HCT116 (cell line): ENCODE data around the gene LYSMD2. TPM values are rescaled to one million over a fixed set of nuclear protein-coding genes. Genes with fewer than 3 reads are reported as not detected.
A peak's percentile ranks its signal among the peaks of the same experiment; 100 is the strongest.

ENCODE experiments used
- ATAC-seq: fragments of 200-7000 bp; cut with Tn5 transposase; 2 replicates; pipeline ENCODE4 v1.9.1; 2020; ENCODE audit warnings: mild to moderate bottlenecking, moderate library complexity
- BruUV-seq: library from RNA; stranded (reverse); fragments of 400-500 nt; replicated peaks from 2 replicates; lab custom pipeline; 2021; lab: Mats Ljungman, UMichigan
- CTCF ChIA-PET: fragments of 300-600 bp; sonication (Branson Sonifier 250); formaldehyde crosslinking; loops from one replicate; lab custom pipeline; 2021; ENCODE audit warnings: antibody characterized with exemption; lab: Charles Lee
- POLR2A ChIA-PET: fragments of 300-600, 350-600 bp; sonication (Branson Sonifier 250); formaldehyde crosslinking; loops from one replicate; lab custom pipeline; 2021; ENCODE audit warnings: antibody characterized with exemption; lab: Charles Lee
- RAD21 ChIA-PET, 2 experiments: fragments of 300-600 bp; sonication (Branson Sonifier 250); formaldehyde crosslinking; loops; one replicate each; lab custom pipeline; 2023; ENCODE audit warnings: low total read pairs in 2 of 2; ENCODE audit not compliant: uncharacterized antibody in 2 of 2, unreplicated experiment in 2 of 2, low non-redundant PET in 1 of 2; lab: Charles Lee
- DNase-seq: peaks from one replicate; pipeline ENCODE4 v3.0.0-alpha.2; 2010; ENCODE audit warnings: low read depth, low spot score
- H2AFZ ChIP-seq: fragments of 200-600 bp; shearing (Covaris generic), sonication (generic); 2 replicates; pipeline ENCODE4 v1.6.1; 2017; ENCODE audit warnings: low read depth, mixed run types, mixed read lengths, antibody characterized with exemption, low read length; ENCODE audit not compliant: poor library complexity, severe bottlenecking
- H3K27ac ChIP-seq: 2 replicates; pipeline ENCODE4 v1.5.1; 2012; ENCODE audit warnings: low read depth, low read length
- H3K27me3 ChIP-seq: fragments of 200-600 bp; sonication (generic); 2 replicates; pipeline ENCODE4 v1.6.1; 2016; ENCODE audit warnings: mixed run types, low read length, mixed read lengths; ENCODE audit not compliant: insufficient read depth
- H3K36me3 ChIP-seq, 2 experiments: fragments of 200-500 bp in 1 of 2; fragments of 200-600 bp in 1 of 2; sonication (Bioruptor generic) in 1 of 2; sonication (generic) in 1 of 2; 2 replicates each; pipeline versions ENCODE4 v1.5.1 to v1.6.1; 2014 to 2016; ENCODE audit warnings: low read length in 2 of 2, inconsistent platforms in 1 of 2, mixed read lengths in 1 of 2, mixed run types in 1 of 2; ENCODE audit not compliant: insufficient read depth in 2 of 2, control insufficient read depth in 1 of 2
- H3K4me1 ChIP-seq, 2 experiments: fragments of 200-600 bp in 1 of 2; sonication (generic) in 1 of 2; 2 replicates each; pipeline versions ENCODE4 v1.5.1 to v1.6.1; 2012 to 2017; ENCODE audit warnings: low read length in 2 of 2, inconsistent platforms in 1 of 2, mild to moderate bottlenecking in 1 of 2, mixed read lengths in 1 of 2, mixed run types in 1 of 2, moderate library complexity in 1 of 2; ENCODE audit not compliant: insufficient read depth in 2 of 2, control insufficient read depth in 1 of 2
- H3K4me2 ChIP-seq: fragments of 200-600 bp; sonication (generic); 2 replicates; pipeline ENCODE4 v1.6.1; 2017; ENCODE audit warnings: mixed run types, low read length, mixed read lengths
- H3K4me3 ChIP-seq, 2 experiments: fragments of 200-600 bp in 1 of 2; sonication (generic) in 1 of 2; replicated peaks in 1 of 2; 2 replicates each; pipeline ENCODE4 v1.5.1; 2011 to 2016; ENCODE audit warnings: low read length in 2 of 2, control low read depth in 1 of 2, low read depth in 1 of 2, mild to moderate bottlenecking in 1 of 2, mixed read lengths in 1 of 2, mixed run types in 1 of 2
- H3K79me2 ChIP-seq: fragments of 200-600 bp; sonication (generic); 2 replicates; pipeline ENCODE4 v1.6.1; 2017; ENCODE audit warnings: mild to moderate bottlenecking, mixed run types, low read length, moderate library complexity, mixed read lengths; ENCODE audit not compliant: insufficient read depth
- H3K9ac ChIP-seq: fragments of 200-600 bp; sonication (generic); 2 replicates; pipeline ENCODE4 v1.6.1; 2016; ENCODE audit warnings: low read length, mixed read lengths
- H3K9me2 ChIP-seq: fragments of 200-600 bp; sonication (generic), shearing (Covaris generic); 2 replicates; pipeline ENCODE4 v1.6.1; 2017; ENCODE audit warnings: mixed run types, mild to moderate bottlenecking, moderate library complexity; ENCODE audit not compliant: insufficient read depth
- H3K9me3 ChIP-seq, 2 experiments: fragments of 200-500 bp in 1 of 2; fragments of 200-600 bp in 1 of 2; sonication (Bioruptor generic) in 1 of 2; sonication (generic) in 1 of 2; 2 replicates each; pipeline ENCODE4 v1.6.1; 2014 to 2017; ENCODE audit warnings: low read length in 2 of 2, mixed read lengths in 2 of 2, inconsistent platforms in 1 of 2, low read depth in 1 of 2, mild to moderate bottlenecking in 1 of 2, mixed run types in 1 of 2, moderate library complexity in 1 of 2; ENCODE audit not compliant: control insufficient read depth in 1 of 2, insufficient read depth in 1 of 2
- H4K20me1 ChIP-seq: fragments of 200-600 bp; sonication (generic), shearing (Covaris generic); 2 replicates; pipeline ENCODE4 v1.6.1; 2017; ENCODE audit warnings: mixed run types, mild to moderate bottlenecking, moderate library complexity; ENCODE audit not compliant: insufficient read depth
- CEBPB ChIP-seq: IDR thresholded peaks from 2 replicates; pipeline ENCODE4 v1.6.1; 2012; ENCODE audit warnings: low read depth
- intact Hi-C: fragments of 100-400 bp; cut with micrococcal nuclease; formaldehyde crosslinking; loops from 2 replicates; pipeline ENCODE4 v1.10.0; 2022
- total RNA-seq: library from RNA; stranded (reverse); gene quantifications from one replicate; pipeline ENCODE4 v1.2.1, GENCODE V29; 2021; ENCODE audit not compliant: unreplicated experiment
- TF ChIP-seq, protein P1 (sequence below): IDR thresholded peaks from 2 replicates; pipeline ENCODE4 v1.6.1; 2012
- TF ChIP-seq, protein P2 (sequence below): IDR thresholded peaks from 2 replicates; pipeline ENCODE4 v1.6.1; 2012; ENCODE audit warnings: low read depth
- TF ChIP-seq, protein P3 (sequence below): IDR thresholded peaks from 2 replicates; pipeline ENCODE4 v1.6.1; 2012

The LYSMD2 gene
- total RNA-seq, 1 experiment from 2014 or later, result 10.8 TPM

DNA sequence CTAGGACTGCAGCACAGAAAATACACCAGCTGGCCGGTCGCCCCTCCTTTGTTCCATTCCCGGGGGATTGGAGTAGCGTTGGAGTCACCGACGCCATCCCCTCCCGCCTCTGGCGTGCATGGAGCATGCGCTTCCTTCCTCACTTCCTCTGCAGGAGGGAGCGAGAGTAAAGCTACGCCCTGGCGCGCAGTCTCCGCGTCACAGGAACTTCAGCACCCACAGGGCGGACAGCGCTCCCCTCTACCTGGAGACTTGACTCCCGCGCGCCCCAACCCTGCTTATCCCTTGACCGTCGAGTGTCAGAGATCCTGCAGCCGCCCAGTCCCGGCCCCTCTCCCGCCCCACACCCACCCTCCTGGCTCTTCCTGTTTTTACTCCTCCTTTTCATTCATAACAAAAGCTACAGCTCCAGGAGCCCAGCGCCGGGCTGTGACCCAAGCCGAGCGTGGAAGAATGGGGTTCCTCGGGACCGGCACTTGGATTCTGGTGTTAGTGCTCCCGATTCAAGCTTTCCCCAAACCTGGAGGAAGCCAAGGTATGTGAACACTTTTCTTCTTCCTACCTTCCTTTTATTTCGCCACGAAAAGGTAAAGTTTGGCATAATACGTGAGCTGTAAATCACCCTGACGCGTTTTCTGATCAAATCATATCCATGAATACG lies 56.0 kb downstream of the LYSMD2 start, which contains the start of gene SCG3:
TSS of gene SCG3 (plus strand) at position 201 of the 661 bp plus-strand sequence. CDS start at position 454, 253 bp downstream.
- Histone ChIP-seq H3K4me1 (no peaks in the 10 kb centered on the region), H3K27me3 (peaks cover 33% of the 10 kb centered on the region; the same call in 1 of the 2 replicates), H3K36me3 (no peaks in the 10 kb centered on the region), H3K9ac (no peak within 1 kb of the TSS), H3K4me3 (no peak within 1 kb of the TSS), H2AFZ (no peak within 1 kb of the TSS), H3K9me2 (no peaks in the 10 kb centered on the region), H3K9me3 (no peaks in the 10 kb centered on the region), H4K20me1 (no peaks in the 10 kb centered on the region)
- DNase-seq, result peak; percentile 10
- intact Hi-C loops, result no loop called here
- ChIA-PET CTCF (no interaction called here), POLR2A (no interaction called here)
- TF ChIP-seq, protein P1, sequence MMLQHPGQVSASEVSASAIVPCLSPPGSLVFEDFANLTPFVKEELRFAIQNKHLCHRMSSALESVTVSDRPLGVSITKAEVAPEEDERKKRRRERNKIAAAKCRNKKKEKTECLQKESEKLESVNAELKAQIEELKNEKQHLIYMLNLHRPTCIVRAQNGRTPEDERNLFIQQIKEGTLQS, result no peak
- TF ChIP-seq, protein P2, sequence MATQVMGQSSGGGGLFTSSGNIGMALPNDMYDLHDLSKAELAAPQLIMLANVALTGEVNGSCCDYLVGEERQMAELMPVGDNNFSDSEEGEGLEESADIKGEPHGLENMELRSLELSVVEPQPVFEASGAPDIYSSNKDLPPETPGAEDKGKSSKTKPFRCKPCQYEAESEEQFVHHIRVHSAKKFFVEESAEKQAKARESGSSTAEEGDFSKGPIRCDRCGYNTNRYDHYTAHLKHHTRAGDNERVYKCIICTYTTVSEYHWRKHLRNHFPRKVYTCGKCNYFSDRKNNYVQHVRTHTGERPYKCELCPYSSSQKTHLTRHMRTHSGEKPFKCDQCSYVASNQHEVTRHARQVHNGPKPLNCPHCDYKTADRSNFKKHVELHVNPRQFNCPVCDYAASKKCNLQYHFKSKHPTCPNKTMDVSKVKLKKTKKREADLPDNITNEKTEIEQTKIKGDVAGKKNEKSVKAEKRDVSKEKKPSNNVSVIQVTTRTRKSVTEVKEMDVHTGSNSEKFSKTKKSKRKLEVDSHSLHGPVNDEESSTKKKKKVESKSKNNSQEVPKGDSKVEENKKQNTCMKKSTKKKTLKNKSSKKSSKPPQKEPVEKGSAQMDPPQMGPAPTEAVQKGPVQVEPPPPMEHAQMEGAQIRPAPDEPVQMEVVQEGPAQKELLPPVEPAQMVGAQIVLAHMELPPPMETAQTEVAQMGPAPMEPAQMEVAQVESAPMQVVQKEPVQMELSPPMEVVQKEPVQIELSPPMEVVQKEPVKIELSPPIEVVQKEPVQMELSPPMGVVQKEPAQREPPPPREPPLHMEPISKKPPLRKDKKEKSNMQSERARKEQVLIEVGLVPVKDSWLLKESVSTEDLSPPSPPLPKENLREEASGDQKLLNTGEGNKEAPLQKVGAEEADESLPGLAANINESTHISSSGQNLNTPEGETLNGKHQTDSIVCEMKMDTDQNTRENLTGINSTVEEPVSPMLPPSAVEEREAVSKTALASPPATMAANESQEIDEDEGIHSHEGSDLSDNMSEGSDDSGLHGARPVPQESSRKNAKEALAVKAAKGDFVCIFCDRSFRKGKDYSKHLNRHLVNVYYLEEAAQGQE, result peak; percentile 89
- TF ChIP-seq, all 23 proteins: peak for 1
- no peaks in the 10 kb centered on the region for H3K79me2 ChIP-seq
- no peak within 1 kb of the TSS for H3K4me2 ChIP-seq
- no peak within 1 kb of the TSS for H3K27ac ChIP-seq
- RAD21 ChIA-PET, result no interaction called here
- no TSS peak for BruUV-seq
- peak; percentile 81 for ATAC-seq

DNA sequence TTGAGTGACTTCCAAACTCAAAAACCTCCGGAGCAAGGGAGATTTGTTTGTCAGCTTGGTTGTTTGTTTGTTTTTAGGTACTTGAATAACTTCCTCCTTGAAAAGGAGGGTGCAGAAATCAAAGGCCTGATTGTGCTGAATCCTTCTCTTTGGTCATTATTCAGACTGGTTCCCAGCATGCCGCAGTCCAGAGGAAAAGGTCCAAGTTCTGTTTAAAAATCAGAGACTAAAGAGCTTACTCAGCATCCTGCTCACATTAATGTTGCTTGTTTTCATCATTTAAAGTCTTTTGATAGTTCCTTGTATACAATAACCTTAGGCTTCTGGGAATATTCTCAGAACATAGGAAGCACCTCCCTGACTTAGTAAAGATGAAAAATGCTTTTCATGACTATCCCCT lies 57.1 kb downstream of the LYSMD2 start:
- TF ChIP-seq CEBPB, result no peak
- TF ChIP-seq, protein P3, sequence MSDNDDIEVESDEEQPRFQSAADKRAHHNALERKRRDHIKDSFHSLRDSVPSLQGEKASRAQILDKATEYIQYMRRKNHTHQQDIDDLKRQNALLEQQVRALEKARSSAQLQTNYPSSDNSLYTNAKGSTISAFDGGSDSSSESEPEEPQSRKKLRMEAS, result no peak
- TF ChIP-seq, protein P1, result no peak
- H3K9ac ChIP-seq, result no peak overlapping the region
- H3K27ac ChIP-seq, result no peak overlapping the region
- no peaks in the 10 kb centered on the region for H3K4me1 ChIP-seq
- H2AFZ ChIP-seq, result no peak overlapping the region
- DNase-seq, result no peak
- ATAC-seq, result no peak
- H3K4me3 ChIP-seq, result no peak overlapping the region
- H3K9me3 ChIP-seq, result no peaks in the 10 kb centered on the region
- no peaks in the 10 kb centered on the region for H4K20me1 ChIP-seq
- intact Hi-C loops, result no loop called here
- POLR2A ChIA-PET, result no interaction called here
- no peaks in the 10 kb centered on the region for H3K9me2 ChIP-seq
- H3K79me2 ChIP-seq, result no peaks in the 10 kb centered on the region
- RAD21 ChIA-PET, result no interaction called here
- peaks cover 24% of the 10 kb centered on the region; the same call in 1 of the 2 replicates for H3K27me3 ChIP-seq
- H3K36me3 ChIP-seq, result no peaks in the 10 kb centered on the region
- no peak overlapping the region for H3K4me2 ChIP-seq
- no TSS peak for BruUV-seq
- CTCF ChIA-PET, result no interaction called here
